Suppressor macrophage (primary cell): ENCODE results near the gene ASS1.

Experiments
- DNase-seq, 4 experiments: peaks; one replicate each; pipeline ENCODE4 v3.0.0-alpha.2; 2020 to 2022

The ASS1 gene

GRCh38 chr9:130458027-130458803, 13.5 kb downstream of the ASS1 start:
- DNase-seq, result no peak

DNA sequence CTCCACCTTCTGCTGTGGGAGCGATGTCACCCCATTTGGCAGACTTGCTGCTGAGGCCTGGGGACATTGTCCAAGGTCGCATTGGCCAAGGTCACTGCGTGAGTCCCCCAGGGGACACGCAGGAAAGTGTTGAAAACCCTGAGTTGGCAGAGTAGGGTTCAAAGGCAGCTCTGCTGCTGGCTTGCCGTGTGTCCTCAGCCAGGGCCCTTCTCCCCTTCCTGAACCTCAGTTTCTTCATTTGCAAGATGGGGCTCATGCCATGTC, 14.0 kb downstream of the ASS1 start:
- DNase-seq, result no peak

DNA sequence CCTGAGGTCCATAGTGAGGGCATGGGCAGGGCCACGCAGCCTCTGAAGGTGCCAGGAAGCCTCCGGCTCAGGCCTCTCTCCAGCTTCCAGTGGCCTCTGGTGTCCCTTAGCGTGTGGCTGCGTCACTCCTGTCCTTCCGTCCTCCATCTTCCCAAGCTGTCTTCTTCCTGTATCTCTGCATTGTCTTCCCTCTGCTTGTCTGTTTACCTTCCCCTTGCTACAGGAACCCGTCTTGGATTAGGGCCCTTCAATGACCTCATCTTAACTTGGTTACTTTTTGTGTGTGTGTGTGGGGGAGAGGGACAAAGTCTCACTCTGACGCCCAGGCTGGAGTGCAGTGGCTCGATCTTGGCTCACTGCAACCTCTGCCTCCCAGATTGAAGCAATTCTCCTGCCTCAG, 14.4 kb downstream of the ASS1 start:
- DNase-seq, result no peak

- no peak for DNase-seq
These were observed 15.3 kb downstream of the ASS1 start for GRCh38 chr9:130459941-130460669.

DNA sequence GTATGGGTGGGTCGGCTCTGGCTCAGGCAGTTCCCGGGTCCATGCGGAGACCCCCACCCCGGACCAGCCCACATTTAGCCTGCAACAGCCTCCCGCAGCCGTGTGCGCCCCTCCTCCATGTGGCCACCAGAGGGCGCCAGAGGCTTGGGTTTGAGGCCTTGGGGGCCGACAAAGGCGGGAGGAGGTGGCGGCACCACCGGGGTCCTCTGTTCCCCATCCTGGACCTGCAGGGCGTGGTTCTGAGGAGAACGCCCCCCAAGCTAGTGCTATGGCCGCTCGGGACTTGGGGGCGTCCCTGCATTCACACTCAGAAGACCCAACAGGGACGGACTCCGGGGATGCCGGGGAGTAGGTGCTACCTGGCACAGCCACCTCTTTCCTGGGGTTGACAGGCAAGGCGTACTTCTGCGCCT, 16.5 kb downstream of the ASS1 start:
- DNase-seq, result peak; percentile 62 to 81 (median 78)

GRCh38 chr9:130461731-130462130, 17.0 kb downstream of the ASS1 start:
- DNase-seq, result no peak

GRCh38 chr9:130462685-130463540, 18.2 kb downstream of the ASS1 start:
- DNase-seq, result no peak

DNA sequence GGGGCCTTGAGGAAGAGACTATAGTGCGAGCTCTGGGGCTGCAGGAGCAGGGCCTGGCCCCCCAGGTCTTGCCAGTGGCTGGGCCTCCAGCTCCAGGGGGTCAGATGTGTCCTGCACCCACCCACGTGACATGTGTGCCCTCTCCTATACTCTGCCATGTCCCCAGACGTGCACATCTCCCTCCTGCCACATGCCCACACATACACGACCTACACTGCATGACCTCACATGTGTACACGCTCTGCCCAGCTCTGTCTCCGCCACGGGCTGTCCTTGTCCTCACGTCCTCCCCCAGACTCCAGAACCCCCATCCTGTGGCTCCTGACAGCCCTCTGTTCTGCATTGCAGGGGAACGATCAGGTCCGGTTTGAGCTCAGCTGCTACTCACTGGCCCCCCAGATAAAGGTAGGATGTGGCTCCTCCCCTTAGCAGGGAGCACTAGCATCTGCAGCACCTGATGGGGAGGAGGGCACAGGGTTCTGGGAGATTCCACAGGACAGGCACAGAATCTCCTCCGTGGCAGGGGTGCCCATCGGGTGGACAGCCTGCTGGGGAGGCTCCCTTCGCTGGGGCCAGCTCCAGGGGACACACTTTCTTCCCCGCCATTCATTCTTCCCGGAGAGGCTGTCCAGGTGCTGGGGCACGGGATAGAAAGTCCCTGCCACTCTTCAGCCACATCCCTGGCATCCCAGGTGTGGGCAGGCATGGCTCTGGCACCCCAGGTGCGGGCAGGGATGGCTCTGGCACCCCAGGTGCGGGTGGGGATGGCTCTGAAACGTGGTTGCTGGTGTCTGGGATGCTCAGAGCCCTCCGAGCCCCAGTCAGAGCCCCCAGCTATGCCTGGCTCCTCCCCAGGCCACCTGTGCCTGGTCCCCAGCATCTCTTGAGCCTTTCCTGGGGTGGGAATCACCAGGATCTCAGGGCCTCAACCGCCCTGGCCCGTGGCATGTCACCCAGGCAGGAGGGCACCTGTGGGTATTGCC, 19.3 kb downstream of the ASS1 start:
- no peak for DNase-seq

GRCh38 chr9:130465383-130466096, 20.8 kb downstream of the ASS1 start:
- DNase-seq, result no peak

DNA sequence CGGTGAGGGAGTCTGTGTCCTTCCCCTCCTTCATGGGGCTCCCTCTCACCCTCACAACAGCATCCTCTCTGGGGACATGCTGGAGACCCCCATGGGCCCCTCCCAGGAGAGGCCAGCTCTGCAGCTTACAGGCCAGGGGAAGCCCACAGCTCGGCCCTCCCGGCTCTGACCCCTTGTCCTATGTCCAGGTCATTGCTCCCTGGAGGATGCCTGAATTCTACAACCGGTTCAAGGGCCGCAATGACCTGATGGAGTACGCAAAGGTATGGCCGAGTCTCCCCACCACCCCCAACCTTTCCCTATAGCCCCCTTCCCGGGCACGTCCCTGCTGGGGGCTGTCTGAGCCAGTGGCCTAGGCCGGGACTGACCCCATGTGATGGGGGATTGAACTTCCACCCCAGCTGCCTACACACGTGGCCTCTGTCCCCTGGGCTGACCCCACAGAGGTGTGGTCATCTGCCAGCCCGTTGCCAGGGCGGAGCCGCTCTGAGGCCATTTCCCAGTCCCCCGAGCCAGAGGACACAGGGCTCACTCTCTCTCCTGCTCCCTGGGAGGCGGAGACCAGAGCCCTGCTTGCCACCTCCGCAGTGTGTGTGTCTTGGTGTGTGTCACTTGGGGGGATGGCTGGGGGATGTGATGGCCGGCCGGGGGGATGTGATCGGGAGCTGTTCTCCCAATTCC, 21.9 kb downstream of the ASS1 start:
- DNase-seq, result no peak

DNA sequence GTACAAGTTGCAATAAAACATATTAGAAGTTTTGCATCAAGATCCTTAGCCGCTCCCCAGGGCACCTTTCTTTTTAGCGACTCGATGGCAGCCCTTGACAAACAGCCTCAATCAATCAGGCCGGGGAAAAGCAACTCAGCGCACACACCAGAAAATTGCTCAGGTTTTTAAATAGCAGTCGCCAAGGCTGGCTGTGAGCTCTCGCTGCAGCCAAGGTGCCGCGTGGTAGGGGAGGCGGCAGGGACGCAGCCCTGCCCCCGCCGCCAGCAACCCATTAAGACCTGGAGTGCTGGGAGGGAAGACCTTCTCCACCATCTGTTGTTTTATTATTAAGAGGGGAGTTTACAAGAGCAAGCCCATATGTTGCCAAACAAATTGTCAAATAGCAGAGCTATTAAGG, 22.6 kb downstream of the ASS1 start:
- no peak for DNase-seq

DNA sequence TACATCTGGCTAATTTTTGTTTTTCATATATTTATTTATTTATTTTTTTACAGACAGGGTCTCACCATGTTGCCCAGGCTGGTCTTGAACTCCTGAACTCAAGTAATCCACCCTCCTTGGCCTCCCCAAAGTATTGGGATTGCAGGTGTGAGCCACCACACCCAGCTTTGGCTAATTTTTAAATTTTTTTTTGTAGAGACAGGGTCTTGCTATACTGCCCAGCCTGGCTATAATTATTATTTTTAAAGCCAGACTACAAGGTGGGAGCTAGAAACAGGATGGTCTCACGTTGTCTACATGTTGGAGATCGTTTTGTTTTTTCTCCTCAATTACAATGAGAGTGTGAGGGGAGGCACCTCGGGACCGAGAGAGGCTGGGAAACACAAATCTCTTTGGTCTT, 23.8 kb downstream of the ASS1 start:
- DNase-seq, result no peak

GRCh38 chr9:130470269-130470668, 25.5 kb downstream of the ASS1 start:
- DNase-seq, result no peak

DNA sequence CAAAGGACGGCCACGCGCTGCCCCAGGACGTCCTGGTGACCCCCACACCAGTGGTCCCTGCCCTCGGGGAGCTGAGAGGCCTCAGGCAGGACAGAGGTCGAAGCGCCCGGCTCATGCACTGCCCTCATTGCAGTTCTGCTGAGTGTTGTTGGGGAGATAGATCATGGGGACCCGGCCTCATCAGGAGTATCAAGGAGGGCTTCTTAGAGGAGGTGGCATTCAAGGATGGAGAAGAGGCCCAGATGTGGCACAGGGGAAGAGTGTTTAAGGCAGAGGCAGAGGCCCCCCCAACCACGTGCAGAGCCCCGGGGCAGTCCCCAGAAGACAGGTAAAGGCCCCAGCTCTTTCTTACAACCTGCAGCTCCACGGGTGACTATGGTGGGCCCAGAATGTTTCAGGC, 26.2 kb downstream of the ASS1 start:
- DNase-seq, result no peak

DNA sequence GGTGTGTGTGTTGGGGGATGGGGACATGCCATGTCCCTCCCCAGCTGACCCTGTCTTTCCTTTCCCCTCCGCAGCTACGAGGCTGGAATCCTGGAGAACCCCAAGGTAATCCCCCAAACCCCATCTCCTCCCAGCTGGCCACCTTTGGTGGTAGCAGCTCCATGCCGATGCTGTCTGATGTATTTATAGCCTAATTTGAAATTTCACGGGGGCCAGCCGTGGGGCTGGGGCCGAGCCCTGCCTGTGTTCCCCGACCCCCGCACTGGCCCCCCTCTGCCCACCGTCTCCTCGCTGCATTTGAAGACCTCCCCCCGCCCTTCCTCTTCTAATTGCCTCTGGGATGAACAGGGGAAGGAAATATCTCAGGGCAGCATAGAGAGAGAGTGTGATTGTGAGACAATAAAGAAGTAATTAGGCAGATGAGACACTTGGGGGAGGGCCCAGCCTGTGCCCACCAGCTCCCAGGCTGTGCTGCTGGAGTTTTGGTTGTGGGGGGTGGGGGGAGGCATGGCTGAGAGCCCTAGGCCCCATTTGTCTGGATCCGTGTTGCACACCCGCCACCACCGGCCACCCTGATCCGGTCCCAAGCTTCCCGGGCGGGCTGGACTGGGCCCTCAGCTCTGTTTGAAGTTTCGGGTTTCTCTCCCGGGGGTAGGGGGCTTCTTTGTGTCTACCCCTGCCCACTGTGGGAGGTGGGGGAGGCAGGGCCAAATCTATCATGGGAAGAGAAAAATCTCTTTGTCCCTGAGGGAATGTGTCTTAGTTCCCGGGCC, 26.8 kb downstream of the ASS1 start:
- DNase-seq, result no peak

GRCh38 chr9:130472184-130472705, 27.5 kb downstream of the ASS1 start:
- DNase-seq, result no peak

- DNase-seq, result no peak
These were observed 28.2 kb downstream of the ASS1 start for GRCh38 chr9:130473009-130473408.

GRCh38 chr9:130473566-130473965, 28.8 kb downstream of the ASS1 start:
- DNase-seq, result no peak

GRCh38 chr9:130474106-130474505, 29.3 kb downstream of the ASS1 start:
- DNase-seq, result no peak

- no peak for DNase-seq
These were observed 31.5 kb downstream of the ASS1 start for GRCh38 chr9:130476151-130476730.
